K562 (cell line): ENCODE results near the gene NQO2. TPM values are rescaled to one million over a fixed set of nuclear protein-coding genes. Genes with fewer than 3 reads are reported as not detected.

Experiments
- ATAC-seq: fragments of 200-7000 bp; cut with Tn5 transposase; 3 replicates; pipeline ENCODE4 v1.9.1; 2020; ENCODE audit warnings: moderate library complexity
- BruUV-seq: library from RNA; stranded (reverse); fragments of 400-500 nt; replicated peaks from 2 replicates; lab custom pipeline; 2021; lab: Mats Ljungman, UMichigan
- CTCF ChIA-PET: fragments of 300-600 bp; formaldehyde crosslinking; extraction: SDS; loops from one replicate; lab custom pipeline; 2021; ENCODE audit warnings: low intra/inter-chr PET ratio; lab: Yijun Ruan, JAX
- POLR2A ChIA-PET: fragments of 300-600, 350-650 bp; sonication (Branson Sonifier 250); formaldehyde crosslinking; extraction: SDS; loops from one replicate; lab custom pipeline; 2021; ENCODE audit warnings: antibody characterized with exemption, inconsistent platforms; lab: Yijun Ruan, JAX
- DNase-seq, 4 experiments: peaks; one replicate each; pipeline versions ENCODE4 v3.0.0 to v3.0.0-alpha.2; 2011 to 2018; ENCODE audit warnings: low spot score in 3 of 4, mixed read lengths in 3 of 4; ENCODE audit errors: extremely low read depth in 1 of 4
- FAIRE-seq: peaks from 2 replicates; lab custom pipeline; 2011; peaks lifted over from hg19 to GRCh38; lab: Jason Lieb, UNC
- H2AFZ ChIP-seq: 2 replicates; pipeline ENCODE4 v1.6.0; 2011; ENCODE audit warnings: low read depth, low read length, control low read depth, inconsistent platforms
- H3K27ac ChIP-seq: fragments of 200-600 bp; 3 replicates; pipeline ENCODE4 v1.8.0; 2011; ENCODE audit warnings: low read depth, mild to moderate bottlenecking, control low read depth, inconsistent platforms, low read length, moderate library complexity, mixed read lengths; ENCODE audit errors: extremely low read depth
- H3K27me3 ChIP-seq, 2 experiments: fragments of 300-600 bp in 1 of 2; 2 replicates in 1 of 2; 3 replicates in 1 of 2; pipeline versions ENCODE4 v1.6.0 to v1.8.0; 2011; ENCODE audit warnings: inconsistent platforms in 2 of 2, low read length in 2 of 2, mild to moderate bottlenecking in 1 of 2, mixed read lengths in 1 of 2, moderate library complexity in 1 of 2; ENCODE audit not compliant: control insufficient read depth in 2 of 2, insufficient read depth in 2 of 2
- H3K36me3 ChIP-seq: fragments of 300-600 bp; 3 replicates; pipeline ENCODE4 v1.8.0; 2011; ENCODE audit warnings: mild to moderate bottlenecking, low read length, inconsistent platforms; ENCODE audit not compliant: control insufficient read depth, insufficient read depth
- H3K4me1 ChIP-seq, 2 experiments: fragments of 200-600 bp in 1 of 2; replicated peaks in 1 of 2; 2 replicates in 1 of 2; 3 replicates in 1 of 2; pipeline versions ENCODE4 v1.5.1 to v1.8.0; 2011; ENCODE audit warnings: inconsistent platforms in 2 of 2, low read length in 2 of 2, mild to moderate bottlenecking in 1 of 2, mixed read lengths in 1 of 2, moderate library complexity in 1 of 2; ENCODE audit not compliant: control insufficient read depth in 2 of 2, insufficient read depth in 2 of 2
- H3K4me2 ChIP-seq: 2 replicates; pipeline ENCODE4 v1.6.1; 2011; ENCODE audit warnings: low read length, control low read depth, inconsistent platforms, mixed read lengths; ENCODE audit not compliant: insufficient read depth
- H3K4me3 ChIP-seq: fragments of 200-600 bp; sonication (generic), shearing (Covaris generic); 2 replicates; pipeline ENCODE4 v1.5.1; 2016; ENCODE audit warnings: control low read depth, inconsistent platforms
- H3K79me2 ChIP-seq: fragments of 200-600 bp; 3 replicates; pipeline ENCODE4 v1.8.0; 2011; ENCODE audit warnings: low read length, inconsistent platforms; ENCODE audit not compliant: control insufficient read depth, insufficient read depth
- H3K9ac ChIP-seq, 2 experiments: 2 replicates each; pipeline versions ENCODE4 v1.6.0 to v1.6.1; 2011; ENCODE audit warnings: low read depth in 2 of 2, low read length in 2 of 2, control low read depth in 1 of 2, inconsistent platforms in 1 of 2, mild to moderate bottlenecking in 1 of 2, mixed read lengths in 1 of 2; ENCODE audit not compliant: insufficient read depth in 1 of 2
- H3K9me1 ChIP-seq: one replicate; pipeline ENCODE4 v1.6.0; 2011; ENCODE audit warnings: inconsistent platforms, mild to moderate bottlenecking, low read length, moderate library complexity; ENCODE audit not compliant: control insufficient read depth, insufficient read depth
- H3K9me3 ChIP-seq: replicated peaks from 2 replicates; pipeline ENCODE4 v1.5.1; 2011; ENCODE audit warnings: low read depth, low read length, inconsistent platforms; ENCODE audit not compliant: control insufficient read depth, insufficient read depth
- H4K20me1 ChIP-seq: replicated peaks from 2 replicates; pipeline ENCODE4 v1.6.1; 2011; ENCODE audit warnings: low read length, inconsistent platforms, mixed read lengths; ENCODE audit not compliant: control insufficient read depth, insufficient read depth
- CCNT2 ChIP-seq: IDR thresholded peaks from 2 replicates; pipeline ENCODE4 v1.6.1; 2011; ENCODE audit warnings: borderline replicate concordance, low read depth, mild to moderate bottlenecking, moderate library complexity, mixed read lengths, low read length; ENCODE audit not compliant: insufficient read length; ENCODE audit errors: extremely low read depth
- ESRRA ChIP-seq: fragments of 450-650 bp; IDR thresholded peaks from 2 replicates; pipeline ENCODE4 v1.6.1; 2014; ENCODE audit warnings: low read depth, mild to moderate bottlenecking, moderate library complexity, borderline replicate concordance
- HMG20A ChIP-seq: fragments of 450-650 bp; formaldehyde crosslinking; conservative IDR thresholded peaks from 2 replicates; pipeline ENCODE4 v1.4.0; 2020; ENCODE audit warnings: mild to moderate bottlenecking, mixed read lengths
- HNRNPL ChIP-seq: fragments of 200-400 bp; formaldehyde crosslinking; IDR thresholded peaks from 2 replicates; pipeline ENCODE4 v1.6.1; 2017; ENCODE audit warnings: low read depth, mild to moderate bottlenecking, low read length
- IFI16 ChIP-seq: fragments of 250-450 bp; sonication (Bioruptor Pico); IDR thresholded peaks from 2 replicates; pipeline ENCODE4 v2.1.2; 2022; ENCODE audit warnings: mild to moderate bottlenecking, inconsistent platforms
- JUNB ChIP-seq: fragments of 450-650 bp; formaldehyde crosslinking; conservative IDR thresholded peaks from 2 replicates; pipeline ENCODE4 v1.4.0; 2020; ENCODE audit warnings: mild to moderate bottlenecking
- KAT2B ChIP-seq: IDR thresholded peaks from one replicate; pipeline ENCODE4 v1.6.1; 2012; ENCODE audit warnings: low read depth, mild to moderate bottlenecking, control low read depth, inconsistent platforms, low read length, moderate library complexity
- KLF1 ChIP-seq: fragments of 450-650 bp; IDR thresholded peaks from 2 replicates; pipeline ENCODE4 v1.6.1; 2016; ENCODE audit warnings: missing genetic modification characterization, missing compliant biosample characterization
- SMAD2 ChIP-seq: fragments of 150-350 bp; IDR thresholded peaks from 2 replicates; pipeline ENCODE4 v1.6.1; 2014; ENCODE audit warnings: low read depth, mild to moderate bottlenecking, low read length
- TCF7 ChIP-seq: sonication (generic); IDR thresholded peaks from 2 replicates; pipeline ENCODE4 v1.6.1; 2016; ENCODE audit warnings: antibody characterized with exemption, borderline replicate concordance
- ZNF316 ChIP-seq: fragments of 450-650 bp; IDR thresholded peaks from 2 replicates; pipeline ENCODE4 v1.6.1; 2016
- WGBS: fragments of 100-300 bp; shearing (Covaris generic); methylation state at CpG from one replicate; pipeline ENCODE4 v1.1.6; 2016; ENCODE audit warnings: low coverage, mixed read lengths; ENCODE audit not compliant: insufficient coverage; ENCODE audit errors: missing lambda C conversion rate; 5-methylcytosine and 5-hydroxymethylcytosine counted together
- in situ Hi-C: fragments of 300-500 bp; cut with MboI; formaldehyde crosslinking; loops from 4 replicates; pipeline ENCODE4 v1.15.0; 2018; ENCODE audit warnings: inconsistent platforms, mixed read lengths
- intact Hi-C: fragments of 100-400 bp; cut with micrococcal nuclease; formaldehyde crosslinking; loops from 2 replicates; pipeline ENCODE4 v1.14.2; 2022
- polyA plus RNA-seq, 8 experiments: library from polyadenylated mRNA; depleted of rRNA in 4 of 8; stranded (reverse) in 5 of 8; unstranded in 3 of 8; fragments of >200 nt; fragmentation: Nextera tagmentation in 2 of 8; fragmentation: Illumina TruSeq in 1 of 8; extraction: Ambion mirVana in 2 of 8; extraction: Trizol in 1 of 8; gene quantifications; 2 replicates each; pipeline versions ENCODE4 v1.2.1 to v1.2.3, GENCODE V29; 2011 to 2014; ENCODE audit warnings: inconsistent platforms in 1 of 8, missing spikeins in 1 of 8
- total RNA-seq, 7 experiments: library from RNA; depleted of rRNA in 6 of 7; stranded (reverse); fragments of >200 nt in 6 of 7; fragmentation: Illumina TruSeq in 2 of 7; extraction: Trizol in 2 of 7; gene quantifications; 2 replicates each; pipeline versions ENCODE4 v1.2.1 to v1.2.3, GENCODE V29; 2011 to 2021; ENCODE audit warnings: low replicate concordance in 1 of 7
- TF ChIP-seq, protein P1 (sequence below): sonication (generic); formaldehyde crosslinking; IDR thresholded peaks from 2 replicates; pipeline ENCODE4 v1.8.1; 2023; ENCODE audit warnings: mild to moderate bottlenecking, missing genetic modification reagents
- TF ChIP-seq, protein P2 (sequence below): sonication (generic); formaldehyde crosslinking; IDR thresholded peaks from 2 replicates; pipeline ENCODE4 v1.8.0; 2022; ENCODE audit warnings: mild to moderate bottlenecking, missing genetic modification reagents
- TF ChIP-seq, protein P3 (sequence below): fragments of 250-450 bp; sonication (Bioruptor Pico); IDR thresholded peaks from 2 replicates; pipeline ENCODE4 v1.6.1; 2021; ENCODE audit warnings: mild to moderate bottlenecking
- TF ChIP-seq, protein P4 (sequence below): fragments of 450-650 bp; IDR thresholded peaks from 2 replicates; pipeline ENCODE4 v1.6.1; 2016; ENCODE audit warnings: mild to moderate bottlenecking

Gene NQO2
- total and polyA plus RNA-seq, 9 of the 15 experiments (the other 6 are each of a cell fraction or from before 2014, with no cell fraction given): 54.6 to 214 (median 116) TPM

DNA sequence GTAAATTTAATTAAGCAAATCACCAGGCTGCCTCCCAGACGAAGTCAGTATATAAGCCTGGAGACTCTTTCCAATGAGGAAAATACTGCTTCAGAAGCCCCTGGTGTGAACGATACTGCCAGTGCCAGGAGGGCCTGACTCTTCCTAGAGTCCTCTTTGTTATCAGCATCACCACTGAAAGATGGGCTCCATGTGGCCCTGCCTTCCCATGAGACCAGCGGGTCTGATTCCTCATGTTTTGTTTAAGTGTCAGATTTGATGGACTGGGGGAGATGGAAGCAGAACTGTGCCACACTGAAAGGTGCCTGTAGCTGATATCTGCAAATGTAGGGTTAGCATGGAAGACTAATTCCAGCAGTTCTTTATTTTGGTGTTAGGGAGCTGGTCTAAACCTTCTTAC, 7.9 kb downstream of the NQO2 start:
- Histone ChIP-seq H3K36me3 (peaks cover 91% of the 10 kb centered on the region), H3K4me2 (no peak overlapping the region), H3K9me1 (no peaks in the 10 kb centered on the region), H3K9me3 (peaks cover 14% of the 10 kb centered on the region; the same call in 1 of the 2 replicates), H3K27me3 (no peaks in the 10 kb centered on the region), H3K79me2 (peaks cover 21% of the 10 kb centered on the region), H3K27ac (no peak overlapping the region), H3K9ac (no peak overlapping the region), H3K4me3 (no peak overlapping the region), H3K4me1 (peaks cover 0 to under 1% of the 10 kb centered on the region in 2 experiments; a peak in 1 of 5 replicates), H4K20me1 (no peaks in the 10 kb centered on the region), H2AFZ (no peak overlapping the region)
- CTCF ChIA-PET: no interaction called here
- no peak for DNase-seq
- intact Hi-C loops: no loop called here
- POLR2A ChIA-PET: interaction anchor here (0.9 to 1.2 kb wide), 2 partner anchors 8 to 12 kb away, joined by 3 to 4 read pairs; partner anchors contain the start of gene NQO2
- no TSS peak for BruUV-seq
- TF ChIP-seq TCF7 (no peak), IFI16 (CRISPR knock-in tag) (no peak), HNRNPL (no peak), HMG20A (no peak), KAT2B (no peak), SMAD2 (no peak), ESRRA (no peak), ZNF316 (no peak), KLF1 (tag) (no peak), CCNT2 (no peak), JUNB (CRISPR knock-in tag) (no peak)
- TF ChIP-seq, protein P1, sequence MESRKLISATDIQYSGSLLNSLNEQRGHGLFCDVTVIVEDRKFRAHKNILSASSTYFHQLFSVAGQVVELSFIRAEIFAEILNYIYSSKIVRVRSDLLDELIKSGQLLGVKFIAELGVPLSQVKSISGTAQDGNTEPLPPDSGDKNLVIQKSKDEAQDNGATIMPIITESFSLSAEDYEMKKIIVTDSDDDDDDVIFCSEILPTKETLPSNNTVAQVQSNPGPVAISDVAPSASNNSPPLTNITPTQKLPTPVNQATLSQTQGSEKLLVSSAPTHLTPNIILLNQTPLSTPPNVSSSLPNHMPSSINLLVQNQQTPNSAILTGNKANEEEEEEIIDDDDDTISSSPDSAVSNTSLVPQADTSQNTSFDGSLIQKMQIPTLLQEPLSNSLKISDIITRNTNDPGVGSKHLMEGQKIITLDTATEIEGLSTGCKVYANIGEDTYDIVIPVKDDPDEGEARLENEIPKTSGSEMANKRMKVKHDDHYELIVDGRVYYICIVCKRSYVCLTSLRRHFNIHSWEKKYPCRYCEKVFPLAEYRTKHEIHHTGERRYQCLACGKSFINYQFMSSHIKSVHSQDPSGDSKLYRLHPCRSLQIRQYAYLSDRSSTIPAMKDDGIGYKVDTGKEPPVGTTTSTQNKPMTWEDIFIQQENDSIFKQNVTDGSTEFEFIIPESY: no peak
- TF ChIP-seq, protein P2, sequence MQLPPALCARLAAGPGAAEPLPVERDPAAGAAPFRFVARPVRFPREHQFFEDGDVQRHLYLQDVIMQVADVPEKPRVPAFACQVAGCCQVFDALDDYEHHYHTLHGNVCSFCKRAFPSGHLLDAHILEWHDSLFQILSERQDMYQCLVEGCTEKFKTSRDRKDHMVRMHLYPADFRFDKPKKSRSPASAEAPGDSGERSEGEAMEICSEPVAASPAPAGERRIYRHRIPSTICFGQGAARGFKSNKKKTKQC (CRISPR knock-in tag): no peak
- TF ChIP-seq, protein P3, sequence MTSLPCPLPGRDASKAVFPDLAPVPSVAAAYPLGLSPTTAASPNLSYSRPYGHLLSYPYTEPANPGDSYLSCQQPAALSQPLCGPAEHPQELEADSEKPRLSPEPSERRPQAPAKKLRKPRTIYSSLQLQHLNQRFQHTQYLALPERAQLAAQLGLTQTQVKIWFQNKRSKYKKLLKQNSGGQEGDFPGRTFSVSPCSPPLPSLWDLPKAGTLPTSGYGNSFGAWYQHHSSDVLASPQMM (CRISPR knock-in tag): no peak
- TF ChIP-seq, protein P4, sequence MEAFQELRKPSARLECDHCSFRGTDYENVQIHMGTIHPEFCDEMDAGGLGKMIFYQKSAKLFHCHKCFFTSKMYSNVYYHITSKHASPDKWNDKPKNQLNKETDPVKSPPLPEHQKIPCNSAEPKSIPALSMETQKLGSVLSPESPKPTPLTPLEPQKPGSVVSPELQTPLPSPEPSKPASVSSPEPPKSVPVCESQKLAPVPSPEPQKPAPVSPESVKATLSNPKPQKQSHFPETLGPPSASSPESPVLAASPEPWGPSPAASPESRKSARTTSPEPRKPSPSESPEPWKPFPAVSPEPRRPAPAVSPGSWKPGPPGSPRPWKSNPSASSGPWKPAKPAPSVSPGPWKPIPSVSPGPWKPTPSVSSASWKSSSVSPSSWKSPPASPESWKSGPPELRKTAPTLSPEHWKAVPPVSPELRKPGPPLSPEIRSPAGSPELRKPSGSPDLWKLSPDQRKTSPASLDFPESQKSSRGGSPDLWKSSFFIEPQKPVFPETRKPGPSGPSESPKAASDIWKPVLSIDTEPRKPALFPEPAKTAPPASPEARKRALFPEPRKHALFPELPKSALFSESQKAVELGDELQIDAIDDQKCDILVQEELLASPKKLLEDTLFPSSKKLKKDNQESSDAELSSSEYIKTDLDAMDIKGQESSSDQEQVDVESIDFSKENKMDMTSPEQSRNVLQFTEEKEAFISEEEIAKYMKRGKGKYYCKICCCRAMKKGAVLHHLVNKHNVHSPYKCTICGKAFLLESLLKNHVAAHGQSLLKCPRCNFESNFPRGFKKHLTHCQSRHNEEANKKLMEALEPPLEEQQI: no peak
- WGBS: 88% methylated on average over 3 of the region's 3 CpGs
- ATAC-seq: no peak
- no peak for FAIRE-seq
- in situ Hi-C loops: no loop called here
